Gastroesophageal sphincter (tissue), 3 donors: ENCODE data around the gene MYH11.

Experiments used
- CTCF ChIP-seq, 4 experiments: fragments of 200-600 bp in 2 of 4; fragments of 450-650 bp in 2 of 4; sonication (generic) in 1 of 4; IDR thresholded peaks; one replicate each; pipeline ENCODE4 v1.5.1; 2017 to 2019; ENCODE audit warnings: antibody characterized with exemption in 4 of 4, mild to moderate bottlenecking in 2 of 4, moderate library complexity in 2 of 4
- EP300 ChIP-seq: sonication (generic); formaldehyde crosslinking; IDR thresholded peaks from one replicate; pipeline ENCODE4 v1.6.1; 2017; ENCODE audit warnings: antibody characterized with exemption, mild to moderate bottlenecking
- POLR2A ChIP-seq, 2 donors: fragments of 450-650 bp; IDR thresholded peaks; one replicate each; pipeline ENCODE4 v1.6.1; 2017; ENCODE audit warnings: antibody characterized with exemption in 2 of 2, mild to moderate bottlenecking in 2 of 2, moderate library complexity in 1 of 2
- POLR2AphosphoS5 ChIP-seq: sonication (generic); formaldehyde crosslinking; IDR thresholded peaks from one replicate; pipeline ENCODE4 v1.6.1; 2017; ENCODE audit warnings: antibody characterized with exemption

- TF ChIP-seq CTCF (IDR thresholded peaks at IDR 0.05) (peak in 1 of 4 experiments; percentile 0), EP300 (no peak), POLR2AphosphoS5 (peak; percentile 3), POLR2A (IDR thresholded peaks at IDR 0.05) (peak; percentile 15 to 18)
Observed at GRCh38 chr16:15853021-15853420, 3.8 kb downstream of the MYH11 start.
